MV-4-11 (cell line): Measurements from ENCODE around the gene KLHDC7B.
A peak's percentile ranks its signal among the peaks of the same experiment; 100 is the strongest.

Experiments
- DNase-seq: peaks from one replicate; lab custom pipeline; 2025; lab: John Stamatoyannopoulos, UW

KLHDC7B gene

GRCh38 chr22:50573491-50574382, 28.0 kb downstream of the KLHDC7B start:
- DNase-seq, result no peak

- DNase-seq, result no peak
Observed at GRCh38 chr22:50574383-50574755, 28.7 kb downstream of the KLHDC7B start.

GRCh38 chr22:50575426-50575941, 29.8 kb downstream of the KLHDC7B start:
- DNase-seq, result no peak

GRCh38 chr22:50576070-50576469, 30.4 kb downstream of the KLHDC7B start:
- no peak for DNase-seq

GRCh38 chr22:50576806-50577696, 31.4 kb downstream of the KLHDC7B start:
- no peak for DNase-seq

GRCh38 chr22:50577697-50577986, 31.9 kb downstream of the KLHDC7B start:
- DNase-seq, result no peak

- DNase-seq, result no peak
Observed at GRCh38 chr22:50577987-50578775, 32.5 kb downstream of the KLHDC7B start, which contains the start of gene CPT1B. Gene CPT1B (minus strand): TSS chr22:50578427. CDS start chr22:50577915, 512 bp downstream.

GRCh38 chr22:50578776-50579310, 33.1 kb downstream of the KLHDC7B start:
- no peak for DNase-seq

GRCh38 chr22:50579752-50580151, 34.1 kb downstream of the KLHDC7B start:
- DNase-seq, result no peak

- DNase-seq, result peak; percentile 31
Observed at GRCh38 chr22:50581031-50581949, 35.6 kb downstream of the KLHDC7B start.

GRCh38 chr22:50581950-50582492, 36.3 kb downstream of the KLHDC7B start:
- DNase-seq, result no peak

- peak; percentile 97 for DNase-seq
Observed at GRCh38 chr22:50582493-50583293, 37.0 kb downstream of the KLHDC7B start, which contains the start of gene CHKB. Gene CHKB (minus strand): TSS chr22:50582849. CDS start chr22:50582781, 68 bp downstream.

- DNase-seq, result no peak
Observed at GRCh38 chr22:50583294-50583861, 37.7 kb downstream of the KLHDC7B start.

GRCh38 chr22:50584106-50585096, 38.7 kb downstream of the KLHDC7B start:
- DNase-seq, result no peak

- DNase-seq, result no peak
Observed at GRCh38 chr22:50585238-50585637, 39.5 kb downstream of the KLHDC7B start.

GRCh38 chr22:50585781-50586180, 40.1 kb downstream of the KLHDC7B start:
- no peak for DNase-seq

GRCh38 chr22:50586416-50586815, 40.7 kb downstream of the KLHDC7B start:
- no peak for DNase-seq

GRCh38 chr22:50587407-50587806, 41.7 kb downstream of the KLHDC7B start:
- no peak for DNase-seq
